H1 (cell line): Measurements from ENCODE around the gene KDM4E. TPM values are rescaled to one million over a fixed set of nuclear protein-coding genes. Genes with fewer than 3 reads are reported as not detected.

ENCODE experiments used
- BRCA1 ChIP-seq: IDR thresholded peaks from 2 replicates; pipeline ENCODE4 v1.6.1; 2012; ENCODE audit warnings: low read depth, low read length, improper control_type of control experiment
- GTF2F1 ChIP-seq: IDR thresholded peaks from 2 replicates; pipeline ENCODE4 v1.6.1; 2012; ENCODE audit warnings: low read depth, low read length, improper control_type of control experiment, borderline replicate concordance
- SP2 ChIP-seq: IDR thresholded peaks from 2 replicates; pipeline ENCODE4 v1.6.1; 2012; ENCODE audit warnings: mild to moderate bottlenecking, low read length, inconsistent platforms
- polyA plus RNA-seq, 7 experiments: library from polyadenylated mRNA; depleted of rRNA in 3 of 7; stranded (reverse) in 5 of 7; unstranded in 2 of 7; fragments of >200 nt in 5 of 7; fragments of 200-250 nt in 2 of 7; gene quantifications; 1 replicate in 5 of 7; 2 replicates in 1 of 7; 4 replicates in 1 of 7; pipeline versions ENCODE4 v1.2.1 to v1.2.3, GENCODE V29; 2011 to 2013; ENCODE audit warnings: missing spikeins in 2 of 7, mixed read lengths in 2 of 7
- total RNA-seq: library from RNA; stranded (reverse); fragmentation: NEBNext Ultra II Directional; extraction: Animal tissue kit (Norgen Biotek cat#: 25700); gene quantifications from 2 replicates; pipeline ENCODE4 v1.2.1, GENCODE V29; 2021
- TF ChIP-seq, protein P1 (sequence below): IDR thresholded peaks from 2 replicates; pipeline ENCODE4 v1.6.1; 2012; ENCODE audit warnings: inconsistent platforms

KDM4E gene
- total and polyA plus RNA-seq, 2 of the 8 experiments (the other 6 are each of a cell fraction or from before 2014, with no cell fraction given) = not detected

DNA sequence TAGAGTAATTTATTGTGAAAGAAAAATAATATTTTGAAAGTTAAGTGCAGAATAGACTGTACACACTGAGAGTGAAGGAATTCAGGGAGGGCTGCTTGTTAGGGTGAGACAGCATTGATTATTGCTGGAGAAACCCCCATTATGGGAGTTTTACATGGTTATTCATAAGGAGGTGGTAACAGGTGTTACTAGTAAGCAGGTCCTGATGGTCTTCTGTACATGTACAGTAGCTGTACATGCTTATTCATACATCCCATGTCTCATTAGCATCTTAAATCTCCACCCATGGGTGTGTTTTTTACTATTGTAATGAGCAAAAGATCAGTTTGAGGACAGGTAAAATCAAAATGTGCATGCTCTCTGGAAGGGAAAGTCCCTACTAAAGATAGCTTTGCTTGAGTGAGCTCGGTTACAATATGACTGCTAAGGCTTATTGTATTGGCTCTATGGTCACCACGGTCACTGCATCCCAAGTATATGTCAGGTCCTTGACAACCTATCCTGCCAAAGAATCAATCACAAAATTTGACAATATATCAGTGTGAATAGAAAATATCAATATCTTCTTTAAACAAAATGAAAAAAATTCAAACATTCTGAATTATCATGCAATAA is 30.3 kb downstream of the KDM4E start (continued):
- TF ChIP-seq, protein P1, sequence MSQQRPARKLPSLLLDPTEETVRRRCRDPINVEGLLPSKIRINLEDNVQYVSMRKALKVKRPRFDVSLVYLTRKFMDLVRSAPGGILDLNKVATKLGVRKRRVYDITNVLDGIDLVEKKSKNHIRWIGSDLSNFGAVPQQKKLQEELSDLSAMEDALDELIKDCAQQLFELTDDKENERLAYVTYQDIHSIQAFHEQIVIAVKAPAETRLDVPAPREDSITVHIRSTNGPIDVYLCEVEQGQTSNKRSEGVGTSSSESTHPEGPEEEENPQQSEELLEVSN = no peak
- TF ChIP-seq BRCA1 (no peak), SP2 (no peak), GTF2F1 (no peak)
